MG63 (cell line): ENCODE measurements around the gene CTNND2. TPM values are rescaled to one million over a fixed set of nuclear protein-coding genes. Genes with fewer than 3 reads are reported as not detected.
"Not testable (repeated sequence)": the region's sequence is repeated elsewhere in the genome, so short reads cannot be mapped to it uniquely, and the experiment has no call there.

Experiments
- DNase-seq: peaks from one replicate; pipeline ENCODE4 v3.0.0-alpha.2; 2020
- H3K27me3 ChIP-seq: fragments of 250-450 bp; sonication (Bioruptor Pico); 2 replicates; pipeline ENCODE4 v1.5.1; 2020; ENCODE audit warnings: mild to moderate bottlenecking, moderate library complexity
- H3K36me3 ChIP-seq: fragments of 250-450 bp; sonication (Bioruptor Pico); 2 replicates; pipeline ENCODE4 v1.5.1; 2020; ENCODE audit warnings: mild to moderate bottlenecking, moderate library complexity
- H3K4me3 ChIP-seq: fragments of 250-450 bp; sonication (Bioruptor Pico); 2 replicates; pipeline ENCODE4 v1.5.1; 2020; ENCODE audit warnings: mild to moderate bottlenecking, moderate library complexity
- H3K9me3 ChIP-seq: fragments of 250-450 bp; sonication (Bioruptor Pico); 2 replicates; pipeline ENCODE4 v1.5.1; 2020; ENCODE audit warnings: mild to moderate bottlenecking, moderate library complexity
- total RNA-seq: library from RNA; depleted of rRNA; stranded (reverse); fragments of >200 nt; shearing (Covaris generic); gene quantifications from 2 replicates; pipeline ENCODE4 v1.2.3, GENCODE V29; 2014; ENCODE audit warnings: low replicate concordance

Gene CTNND2
- total RNA-seq, 1 experiment from 2014 or later = 0.13 TPM

DNA sequence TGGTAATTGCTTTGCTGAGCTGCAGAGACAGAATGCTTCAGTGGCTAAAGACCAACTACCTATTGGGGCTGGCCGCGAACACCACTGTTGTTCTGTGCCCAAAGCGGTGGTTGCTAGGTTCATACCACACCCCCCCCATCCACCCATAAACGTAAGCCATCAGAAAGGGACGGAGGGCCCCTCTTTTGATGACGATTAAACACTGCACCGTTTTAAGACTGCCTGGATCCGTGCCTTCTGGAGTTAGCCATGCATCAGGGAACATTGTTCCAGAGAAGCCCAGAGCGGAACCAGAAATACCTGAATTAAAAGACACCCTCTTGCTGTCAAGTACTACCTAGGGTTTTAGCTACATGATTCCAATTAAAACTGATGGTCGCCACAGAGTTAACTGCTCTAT, 774.1 kb downstream of the CTNND2 start:
- Histone ChIP-seq H3K4me3 (no peak overlapping the region), H3K9me3 (no peaks in the 10 kb centered on the region), H3K27me3 (peaks cover 14% of the 10 kb centered on the region), H3K36me3 (no peaks in the 10 kb centered on the region)
- no peak for DNase-seq

DNA sequence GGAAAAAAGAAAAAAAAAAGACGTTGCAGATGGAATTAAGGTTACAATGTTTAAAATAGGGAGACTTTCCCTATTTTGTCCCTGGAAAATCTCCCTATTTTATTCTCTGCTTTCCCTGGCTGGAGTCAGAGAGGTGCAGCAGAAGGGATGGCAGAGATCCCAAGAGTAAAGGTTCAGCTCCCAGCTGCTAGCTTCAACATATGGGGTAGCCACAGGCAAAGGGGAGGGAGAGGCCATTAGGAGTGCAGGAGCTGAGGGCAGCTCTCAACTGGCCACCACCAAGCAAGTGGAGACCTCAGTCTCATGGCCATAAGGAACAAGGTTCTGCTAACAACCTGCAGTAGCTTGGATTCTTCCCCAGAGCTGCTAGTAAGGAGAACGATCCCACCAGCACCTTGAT, 776.2 kb downstream of the CTNND2 start:
- H3K4me3 ChIP-seq = no peak overlapping the region

DNA sequence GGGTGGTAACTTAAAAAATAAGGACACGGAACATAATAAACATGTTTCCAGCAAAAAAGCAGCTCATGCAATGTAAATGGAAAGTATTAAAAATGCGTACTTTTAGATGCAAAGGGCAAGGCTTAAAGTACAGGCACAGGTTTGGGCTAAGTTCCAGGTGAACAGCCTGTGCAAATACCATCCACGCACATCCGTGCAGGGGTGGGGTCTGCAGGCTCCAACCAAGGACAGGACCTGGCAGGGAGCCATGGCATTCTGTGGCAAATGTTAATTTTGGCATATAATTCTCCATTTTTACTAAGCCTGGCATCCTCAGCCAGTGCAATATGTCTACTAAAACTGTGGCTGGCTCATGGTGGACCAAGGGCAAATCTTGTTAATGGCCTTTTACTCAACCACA, 777.4 kb downstream of the CTNND2 start:
- H3K9me3 ChIP-seq = no peaks in the 10 kb centered on the region
- no peaks in the 10 kb centered on the region for H3K36me3 ChIP-seq
- H3K27me3 ChIP-seq = peaks cover 7% of the 10 kb centered on the region
- no peak overlapping the region for H3K4me3 ChIP-seq
- DNase-seq = no peak

More for the DNA sequence above, 776.2 kb downstream of the CTNND2 start:
- H3K27me3 ChIP-seq = peaks cover 7% of the 10 kb centered on the region
- no peaks in the 10 kb centered on the region for H3K36me3 ChIP-seq
- H3K9me3 ChIP-seq = no peaks in the 10 kb centered on the region
- no peak for DNase-seq

DNA sequence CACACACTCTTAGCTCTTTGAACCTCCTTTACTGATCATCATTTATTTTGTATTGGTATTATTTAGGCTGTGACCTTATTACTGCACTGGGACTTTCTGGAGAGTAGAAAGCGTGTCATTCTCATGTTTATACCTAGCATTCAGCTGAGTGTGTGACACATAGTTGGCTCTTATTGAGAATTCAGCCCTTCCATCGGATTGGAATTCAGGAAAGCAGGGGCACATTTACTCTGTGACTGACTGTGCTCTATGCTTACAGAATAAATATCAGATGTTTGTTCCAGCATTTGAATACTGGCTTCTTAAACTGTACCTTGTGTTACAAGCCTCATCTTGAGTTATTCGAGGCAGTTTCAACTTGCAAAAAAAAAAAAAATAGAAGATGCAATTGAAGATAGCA, 782.4 kb downstream of the CTNND2 start:
- DNase-seq = no peak
- Histone ChIP-seq H3K36me3 (no peaks in the 10 kb centered on the region), H3K4me3 (no peak overlapping the region), H3K27me3 (peaks cover 10% of the 10 kb centered on the region; the same call in 1 of the 2 replicates), H3K9me3 (no peaks in the 10 kb centered on the region)

DNA sequence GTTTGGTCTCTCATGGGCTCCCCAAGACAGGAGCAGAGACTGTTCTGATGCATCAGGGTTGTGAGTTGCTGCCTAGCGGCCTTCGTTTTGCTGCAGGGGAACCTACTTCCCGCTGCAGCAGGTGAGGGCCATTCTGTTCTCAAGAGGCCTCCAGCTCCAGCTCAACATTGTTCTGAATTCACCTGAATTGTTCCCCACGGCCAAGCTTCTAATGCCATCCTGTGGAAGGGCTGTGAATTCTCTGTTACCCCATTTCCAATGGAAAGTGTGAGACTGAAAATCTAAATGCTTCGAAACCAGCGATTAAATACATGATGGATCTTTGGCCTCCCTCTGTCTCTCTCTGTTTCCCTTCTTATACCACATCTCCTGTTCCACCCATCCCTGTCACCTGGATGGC, 794.1 kb downstream of the CTNND2 start:
- no peaks in the 10 kb centered on the region; the same call in 1 of the 2 replicates for H3K27me3 ChIP-seq
- H3K36me3 ChIP-seq = no peaks in the 10 kb centered on the region
- no peak overlapping the region for H3K4me3 ChIP-seq
- no peak for DNase-seq
- H3K9me3 ChIP-seq = no peaks in the 10 kb centered on the region

DNA sequence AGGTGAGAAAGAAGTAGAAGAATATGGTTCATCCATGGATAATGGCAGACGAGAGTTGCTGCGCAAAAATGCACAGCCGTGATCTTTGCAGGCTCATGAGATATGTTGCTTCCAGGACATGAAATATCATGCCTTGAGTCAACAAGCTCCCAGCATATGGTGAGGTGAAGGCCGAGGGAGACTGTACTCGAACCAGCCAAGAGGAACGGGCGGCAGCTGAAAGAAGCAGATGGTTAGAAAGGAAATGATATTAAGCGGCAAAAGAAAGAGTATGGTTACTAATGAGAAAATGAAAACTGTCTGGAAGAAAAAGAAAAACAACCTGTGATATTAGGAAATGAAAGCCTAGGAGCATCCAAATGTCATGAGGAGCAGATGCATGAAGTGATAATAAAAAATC, 798.5 kb downstream of the CTNND2 start:
- DNase-seq = no peak
- H3K27me3 ChIP-seq = peaks cover 2% of the 10 kb centered on the region
- H3K9me3 ChIP-seq = no peaks in the 10 kb centered on the region
- no peak overlapping the region for H3K4me3 ChIP-seq
- H3K36me3 ChIP-seq = no peaks in the 10 kb centered on the region

DNA sequence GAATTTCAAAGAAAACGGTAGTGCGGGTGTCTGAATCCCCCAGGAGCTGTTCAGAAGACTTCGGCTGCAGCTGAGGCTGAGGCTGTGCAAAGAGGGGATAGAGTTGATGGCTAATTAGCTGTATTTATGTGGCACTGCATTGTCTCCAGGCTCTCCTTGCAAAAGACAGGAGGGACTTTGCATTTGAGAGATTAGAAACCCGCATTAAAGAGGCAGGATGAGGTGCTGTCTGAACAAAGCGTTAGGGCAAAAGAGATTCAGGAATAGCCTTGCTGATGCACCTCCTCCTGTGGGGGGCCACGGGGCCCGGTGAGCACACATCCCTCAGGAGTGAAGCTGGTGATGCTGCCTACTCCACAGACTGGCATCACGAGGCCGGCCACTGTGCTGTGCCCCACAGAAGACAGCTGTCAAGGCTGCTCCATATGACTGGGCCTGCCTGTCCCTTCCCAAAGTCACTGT, 799.6 kb downstream of the CTNND2 start:
- DNase-seq = no peak
- Histone ChIP-seq H3K4me3 (no peak overlapping the region), H3K36me3 (no peaks in the 10 kb centered on the region), H3K27me3 (peaks cover 3% of the 10 kb centered on the region), H3K9me3 (no peaks in the 10 kb centered on the region)

DNA sequence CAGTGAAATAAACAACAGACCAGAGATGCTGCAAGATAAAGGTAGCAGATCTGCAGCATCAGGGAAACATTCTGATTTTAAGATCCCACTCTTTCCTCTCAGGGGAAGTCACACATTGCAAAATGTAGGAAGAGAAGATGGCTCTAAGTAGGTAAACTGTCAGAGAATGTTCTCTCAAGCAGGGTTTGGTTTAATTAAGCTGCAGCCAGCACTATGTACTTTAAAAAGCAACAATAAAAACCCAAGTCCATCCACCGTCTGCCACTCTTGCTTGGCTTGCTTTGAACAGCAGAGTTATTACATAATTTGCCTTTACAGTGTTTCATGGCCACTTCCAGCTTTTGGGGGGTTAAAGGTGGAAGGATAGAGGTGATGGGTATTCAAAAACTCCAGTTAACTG, 800.0 kb downstream of the CTNND2 start:
- Histone ChIP-seq H3K27me3 (peaks cover 3% of the 10 kb centered on the region), H3K9me3 (no peaks in the 10 kb centered on the region), H3K4me3 (no peak overlapping the region), H3K36me3 (no peaks in the 10 kb centered on the region)
- no peak for DNase-seq

DNA sequence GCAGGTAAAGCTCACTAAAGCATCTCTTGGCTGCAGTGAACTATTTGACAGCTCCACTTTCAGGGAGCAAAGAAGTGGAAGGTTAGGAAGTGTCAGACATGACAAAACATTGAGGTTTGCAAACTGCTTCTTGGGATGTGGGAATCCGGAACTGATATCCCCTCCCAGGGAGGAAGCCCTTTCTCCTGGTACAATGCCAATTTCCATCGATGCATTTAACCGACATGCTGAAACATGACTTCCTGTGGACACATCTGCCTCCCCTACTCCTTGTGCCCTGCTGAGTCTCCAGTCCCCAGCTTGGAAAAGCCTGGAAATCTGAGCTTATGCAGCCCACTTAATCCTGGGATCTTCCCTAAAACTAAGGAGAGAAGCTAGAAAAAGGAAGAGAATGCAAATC, 820.1 kb downstream of the CTNND2 start:
- peaks cover 4% of the 10 kb centered on the region; the same call in 1 of the 2 replicates for H3K27me3 ChIP-seq
- H3K4me3 ChIP-seq = no peak overlapping the region
- H3K9me3 ChIP-seq = no peaks in the 10 kb centered on the region
- no peak for DNase-seq
- no peaks in the 10 kb centered on the region for H3K36me3 ChIP-seq

DNA sequence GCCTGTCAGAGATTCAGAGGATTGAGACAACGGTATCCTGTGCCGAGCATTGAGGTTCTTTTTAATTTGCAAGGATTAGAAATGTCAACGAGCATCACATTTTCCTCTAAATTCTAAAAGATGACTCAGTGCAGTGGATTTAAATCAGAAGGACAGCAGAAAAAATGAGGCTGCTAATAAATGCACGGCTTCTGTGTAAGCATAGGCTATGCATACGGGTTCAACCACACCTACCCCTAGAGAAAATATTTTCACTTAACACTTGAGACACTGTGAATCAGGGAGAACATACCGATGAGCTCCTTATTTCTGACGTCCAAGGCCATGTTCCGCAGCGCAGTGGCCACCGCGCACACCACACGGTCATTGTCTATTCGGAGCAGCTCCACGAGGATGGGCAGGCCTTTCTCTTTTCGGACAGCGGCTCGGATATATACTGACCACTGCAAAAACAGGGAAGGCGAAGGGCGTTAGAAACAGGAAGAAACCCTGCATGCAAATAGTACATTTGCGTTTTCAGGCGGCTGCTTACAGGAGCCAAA, 821.8 kb downstream of the CTNND2 start:
- no peaks in the 10 kb centered on the region for H3K36me3 ChIP-seq
- no peak overlapping the region for H3K4me3 ChIP-seq
- DNase-seq = no peak
- no peaks in the 10 kb centered on the region for H3K9me3 ChIP-seq
- peaks cover 13% of the 10 kb centered on the region for H3K27me3 ChIP-seq

DNA sequence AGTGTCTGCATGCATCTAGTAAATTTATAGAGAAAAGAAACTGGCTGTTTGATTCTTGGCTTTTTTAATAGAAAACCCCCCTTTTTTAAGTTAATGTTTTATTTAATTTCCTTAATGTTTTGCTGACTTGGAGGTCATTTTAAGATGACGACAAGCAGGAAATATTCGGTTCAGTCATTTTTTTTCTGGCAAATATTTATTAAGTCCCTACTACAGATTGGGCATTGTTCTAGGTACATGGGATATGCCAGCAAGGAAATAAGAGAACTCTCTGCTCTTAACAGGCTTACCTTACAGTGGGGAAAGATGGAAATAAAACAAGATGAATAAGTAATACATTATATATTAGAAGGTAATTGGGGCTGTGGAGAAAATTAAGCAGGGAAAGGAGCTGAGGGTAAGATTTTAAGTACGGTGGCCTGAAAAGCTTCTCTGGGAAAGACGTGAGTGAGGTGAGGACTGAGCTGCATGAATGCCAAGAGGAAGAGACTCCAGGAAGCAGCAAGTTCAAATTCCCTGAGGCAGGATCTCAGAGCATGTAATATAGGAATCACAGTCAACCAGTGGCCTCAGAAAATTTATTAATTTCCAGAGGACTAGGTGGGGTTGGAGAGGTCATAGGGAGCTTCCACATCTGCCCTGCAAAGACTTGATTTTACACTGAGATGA, 827.2 kb downstream of the CTNND2 start:
- H3K9me3 ChIP-seq = no peaks in the 10 kb centered on the region
- no peak for DNase-seq
- H3K4me3 ChIP-seq = no peak overlapping the region
- peaks cover 35% of the 10 kb centered on the region for H3K27me3 ChIP-seq
- no peaks in the 10 kb centered on the region for H3K36me3 ChIP-seq

DNA sequence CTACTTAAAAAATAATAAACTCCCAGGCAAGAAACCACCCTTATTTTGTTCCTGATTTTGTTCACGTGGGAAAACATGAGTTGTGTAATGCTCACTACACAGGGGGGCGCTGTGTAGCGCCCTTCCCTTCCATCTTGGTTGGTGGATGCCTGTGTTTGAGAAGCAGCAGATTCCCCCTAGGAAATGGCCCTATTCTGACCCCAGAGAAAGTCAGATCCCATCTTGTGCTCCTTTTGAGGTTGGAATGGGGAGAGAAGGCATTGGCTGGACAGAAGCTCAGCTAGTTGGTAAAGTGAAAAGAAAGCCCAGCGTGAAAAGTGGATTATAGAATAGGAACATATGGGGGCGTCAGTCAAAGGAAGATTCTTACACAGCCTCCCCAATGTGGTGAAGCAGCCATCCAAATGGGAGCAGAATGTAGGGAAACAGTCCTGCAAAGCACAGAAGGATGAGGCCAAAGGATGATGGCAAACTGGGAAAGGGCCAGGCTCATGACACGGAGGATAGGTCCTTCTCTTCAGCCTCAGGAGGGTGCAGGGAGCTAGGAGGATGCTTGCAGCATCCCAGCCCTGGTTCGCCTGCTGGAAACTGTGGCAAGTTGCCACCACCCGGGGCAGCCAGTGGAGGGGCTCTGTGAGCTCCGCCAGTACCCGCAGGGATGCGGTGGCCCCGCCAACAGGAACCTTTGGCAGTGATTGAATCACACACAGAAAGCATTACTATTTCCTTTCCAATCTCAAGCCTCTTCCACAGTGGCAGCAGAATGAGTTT, 829.0 kb downstream of the CTNND2 start:
- DNase-seq = no peak
- H3K9me3 ChIP-seq = no peaks in the 10 kb centered on the region
- H3K36me3 ChIP-seq = no peaks in the 10 kb centered on the region
- H3K27me3 ChIP-seq = peaks cover 35% of the 10 kb centered on the region
- no peak overlapping the region for H3K4me3 ChIP-seq

DNA sequence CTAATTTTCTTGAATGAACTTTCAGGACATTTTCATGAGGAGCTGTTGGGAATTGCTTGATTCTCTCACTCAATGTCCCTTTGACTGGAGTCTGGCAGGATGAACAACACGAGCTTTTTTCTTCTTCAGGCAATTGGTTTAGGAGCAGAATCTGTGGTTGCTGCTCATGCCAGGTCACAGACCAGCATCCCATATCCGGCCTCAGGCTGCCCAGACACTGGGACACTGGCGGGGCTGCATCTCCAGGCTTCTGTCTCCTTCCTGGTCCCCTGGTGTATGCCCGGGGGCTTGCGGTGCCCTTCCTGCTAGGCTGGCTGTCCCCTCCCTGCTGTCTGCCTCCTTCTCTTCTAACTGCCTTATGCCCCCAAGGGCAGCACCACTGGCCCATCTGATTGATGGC, 831.7 kb downstream of the CTNND2 start:
- Histone ChIP-seq H3K27me3 (peaks cover 25% of the 10 kb centered on the region), H3K36me3 (no peaks in the 10 kb centered on the region), H3K9me3 (no peaks in the 10 kb centered on the region), H3K4me3 (no peak overlapping the region)
- no peak for DNase-seq

DNA sequence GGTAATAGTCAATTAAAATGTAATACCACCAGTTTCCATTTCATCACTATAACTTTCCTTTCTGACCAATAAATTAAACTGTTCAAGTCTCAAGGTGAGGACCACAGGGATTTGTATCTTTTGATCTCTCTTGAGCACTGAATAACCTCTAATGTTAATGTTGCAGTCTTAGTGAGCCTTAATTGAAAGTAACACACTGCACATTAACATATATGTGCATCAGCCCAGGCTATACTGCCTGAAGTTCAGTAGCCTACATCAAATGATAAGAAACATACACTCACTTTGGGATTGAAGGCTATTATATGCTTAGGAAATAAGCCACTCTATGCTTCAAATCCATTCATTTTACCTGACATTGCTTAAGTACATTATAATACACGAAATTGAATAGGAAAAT, 832.2 kb downstream of the CTNND2 start:
- DNase-seq = no peak
- Histone ChIP-seq H3K4me3 (no peak overlapping the region), H3K27me3 (peaks cover 24% of the 10 kb centered on the region), H3K36me3 (no peaks in the 10 kb centered on the region), H3K9me3 (no peaks in the 10 kb centered on the region)

DNA sequence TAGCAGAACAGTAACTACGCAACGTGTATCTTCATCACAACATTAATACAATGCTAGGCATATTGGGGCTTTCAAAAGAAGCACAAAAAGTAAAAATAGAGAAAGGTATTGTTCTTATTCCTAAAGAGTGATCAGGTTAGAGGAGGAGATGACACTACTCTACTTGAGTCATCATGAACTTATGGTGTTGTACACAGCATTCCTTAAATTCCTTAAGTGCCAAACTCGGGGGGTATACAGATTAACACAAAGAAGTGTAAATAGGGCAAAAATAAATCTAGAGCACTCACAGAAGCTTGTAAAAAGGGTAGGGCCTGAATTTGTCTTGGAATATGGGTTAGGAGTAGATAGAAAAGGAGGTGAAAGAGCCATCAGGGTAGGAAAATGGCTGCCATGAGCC, 835.2 kb downstream of the CTNND2 start:
- no peak for DNase-seq
- H3K9me3 ChIP-seq = no peaks in the 10 kb centered on the region
- no peaks in the 10 kb centered on the region for H3K36me3 ChIP-seq
- H3K27me3 ChIP-seq = peaks cover 18% of the 10 kb centered on the region
- no peak overlapping the region for H3K4me3 ChIP-seq

DNA sequence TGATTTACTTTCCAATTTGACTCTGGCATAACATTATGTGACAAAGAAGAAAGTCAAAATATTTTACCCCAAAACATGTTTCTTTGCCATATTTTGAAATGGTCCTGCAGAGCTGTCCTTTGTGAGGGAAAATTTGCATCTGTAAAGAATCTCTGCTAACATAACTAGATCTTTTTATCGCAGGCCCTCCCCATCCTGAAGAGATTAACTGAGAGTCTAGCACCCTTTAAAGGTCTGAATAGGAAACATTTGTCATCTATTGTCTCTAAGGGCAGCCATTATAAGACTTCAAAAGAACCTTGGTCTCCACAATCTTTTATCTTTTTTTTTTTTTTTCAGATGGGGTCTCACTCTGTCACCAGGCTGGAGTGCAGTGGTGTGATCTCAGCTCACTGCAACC, 838.5 kb downstream of the CTNND2 start:
- H3K27me3 ChIP-seq, H3K4me3 ChIP-seq, H3K36me3 ChIP-seq, H3K9me3 ChIP-seq, DNase-seq: not testable (repeated sequence)

DNA sequence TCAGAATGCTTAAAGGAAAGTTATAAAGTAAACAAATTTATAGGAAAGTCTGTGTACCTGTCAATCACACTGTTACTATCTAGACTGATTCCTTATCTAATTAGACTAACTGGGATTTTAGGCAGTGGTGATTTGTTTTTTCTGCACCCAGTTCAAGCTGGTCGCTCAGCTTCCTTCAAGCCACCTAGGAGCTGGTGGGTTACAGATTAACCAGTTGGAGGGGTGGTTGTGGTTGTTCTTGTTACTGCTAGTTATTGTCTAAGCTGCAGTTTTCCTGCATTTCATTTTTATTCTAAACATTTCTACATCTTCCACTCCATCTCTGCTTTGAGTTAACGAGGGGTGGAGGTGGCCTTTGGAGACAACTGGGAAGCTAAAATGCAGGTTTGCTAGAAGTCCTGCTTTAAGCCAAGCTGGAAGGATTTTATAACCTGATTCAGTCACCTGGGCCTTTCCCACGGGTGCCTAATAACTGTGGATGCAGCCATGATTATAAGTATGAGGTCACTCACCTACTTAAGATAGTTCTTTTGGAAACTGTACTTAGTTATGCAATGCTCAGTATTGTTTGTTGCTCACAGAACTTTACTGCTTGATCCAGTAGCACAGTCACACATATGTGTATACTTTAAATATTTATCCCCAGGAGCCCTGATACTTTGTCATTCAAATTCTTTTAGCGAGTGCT, 839.3 kb downstream of the CTNND2 start:
- H3K36me3 ChIP-seq = no peaks in the 10 kb centered on the region
- DNase-seq = no peak
- no peak overlapping the region for H3K4me3 ChIP-seq
- H3K27me3 ChIP-seq = peaks cover 3% of the 10 kb centered on the region
- no peaks in the 10 kb centered on the region for H3K9me3 ChIP-seq
